SU-DHL-6 (cell line): ENCODE data around the gene FAM3C.
"Not testable (repeated sequence)": the region's sequence is repeated elsewhere in the genome, so short reads cannot be mapped to it uniquely, and the experiment has no call there.

Experiments
- H2AFZ ChIP-seq: fragments of 200-600 bp; sonication (generic); 2 replicates; pipeline ENCODE4 v1.6.1; 2014; ENCODE audit warnings: low read depth, mild to moderate bottlenecking, moderate library complexity, mixed read lengths, antibody characterized with exemption, low read length; ENCODE audit not compliant: severe bottlenecking
- H3F3A ChIP-seq: fragments of 200-600 bp; shearing (Covaris generic); 2 replicates; pipeline ENCODE4 v1.6.0; 2016; ENCODE audit warnings: antibody characterized with exemption, mild to moderate bottlenecking; ENCODE audit not compliant: insufficient read depth
- H3K27ac ChIP-seq: fragments of 200-600 bp; sonication (generic); 2 replicates; pipeline ENCODE4 v1.5.1; 2016; ENCODE audit warnings: low read depth, mild to moderate bottlenecking, low read length, moderate library complexity, mixed read lengths
- H3K27me3 ChIP-seq: fragments of 200-600 bp; sonication (generic), shearing (Covaris generic); 2 replicates; pipeline ENCODE4 v1.6.0; 2014; ENCODE audit warnings: mild to moderate bottlenecking, low read length
- H3K36me3 ChIP-seq: fragments of 200-600 bp; sonication (generic); 2 replicates; pipeline ENCODE4 v1.6.1; 2014; ENCODE audit warnings: mild to moderate bottlenecking, low read length, mixed read lengths
- H3K4me2 ChIP-seq: fragments of 300-600, 200-600 bp; shearing (Covaris generic), sonication (generic); 2 replicates; pipeline ENCODE4 v1.6.0; 2014; ENCODE audit warnings: low read length, low read depth, mild to moderate bottlenecking; ENCODE audit not compliant: poor library complexity, severe bottlenecking
- H3K4me3 ChIP-seq: fragments of 200-600 bp; sonication (generic); 2 replicates; pipeline ENCODE4 v1.5.1; 2014; ENCODE audit warnings: antibody characterized with exemption, low read length, mild to moderate bottlenecking, mixed read lengths; ENCODE audit not compliant: insufficient read depth, poor library complexity, severe bottlenecking
- H3K79me2 ChIP-seq: fragments of 200-600 bp; sonication (generic); 2 replicates; pipeline ENCODE4 v1.6.1; 2014; ENCODE audit warnings: mild to moderate bottlenecking, low read length, moderate library complexity; ENCODE audit not compliant: insufficient read depth
- H3K9ac ChIP-seq: fragments of 200-600 bp; sonication (generic); 2 replicates; pipeline ENCODE4 v1.7.0; 2014; ENCODE audit warnings: mild to moderate bottlenecking, low read length
- H3K9me2 ChIP-seq: fragments of 200-600 bp; sonication (generic); replicated peaks from 2 replicates; pipeline ENCODE4 v1.6.1; 2014; ENCODE audit warnings: low read length; ENCODE audit not compliant: insufficient read depth
- H3K9me3 ChIP-seq: fragments of 200-600 bp; sonication (generic); 2 replicates; pipeline ENCODE4 v1.6.1; 2014; ENCODE audit warnings: low read length, mixed read lengths; ENCODE audit not compliant: insufficient read depth
- H4K20me1 ChIP-seq: fragments of 200-600 bp; sonication (generic); 2 replicates; pipeline ENCODE4 v1.6.1; 2014; ENCODE audit warnings: low read depth, mild to moderate bottlenecking, antibody characterized with exemption, low read length, moderate library complexity, mixed read lengths
- EZH2phosphoT487 ChIP-seq: fragments of 200-600 bp; sonication (generic), shearing (Covaris generic); conservative IDR thresholded peaks from 2 replicates; pipeline ENCODE4 v1.6.1; 2018; ENCODE audit warnings: mild to moderate bottlenecking, antibody characterized with exemption, low read length, moderate library complexity, mixed read lengths
- TF ChIP-seq, protein P1 (sequence below): fragments of 200-600 bp; sonication (generic); IDR thresholded peaks from one replicate; pipeline ENCODE4 v1.5.1; 2017; ENCODE audit warnings: antibody characterized with exemption, mild to moderate bottlenecking, low read length, moderate library complexity; ENCODE audit not compliant: insufficient read depth, poor library complexity, severe bottlenecking

Gene FAM3C

DNA sequence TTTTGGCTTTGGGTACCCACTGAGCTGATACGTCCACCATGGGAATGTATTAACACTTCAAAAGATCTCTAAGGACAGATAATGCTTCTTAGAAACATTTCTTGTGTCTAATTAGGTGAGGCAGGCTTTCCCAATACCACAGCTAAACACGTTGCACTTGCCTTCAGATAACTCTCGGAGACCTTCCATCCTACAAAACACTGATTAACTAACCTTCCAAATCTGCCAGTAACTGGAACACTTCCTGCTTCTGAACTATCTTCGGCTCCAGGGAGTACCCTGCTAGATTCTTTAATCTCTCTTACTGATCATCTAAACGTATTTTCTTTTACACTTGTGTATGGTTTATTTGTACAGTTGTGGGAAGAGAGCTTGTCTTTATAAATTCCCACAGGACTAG lies 68.4 kb downstream of the FAM3C start:
- Histone ChIP-seq H3K9ac (no peak overlapping the region), H3K79me2 (no peaks in the 10 kb centered on the region), H3K4me2 (no peak overlapping the region), H3K9me2 (no peaks in the 10 kb centered on the region), H3K36me3 (no peaks in the 10 kb centered on the region), H3K27me3 (no peaks in the 10 kb centered on the region), H2AFZ (no peak overlapping the region), H3K4me3 (no peak overlapping the region), H4K20me1 (no peaks in the 10 kb centered on the region), H3F3A (no peaks in the 10 kb centered on the region), H3K27ac (no peak overlapping the region), H3K9me3 (no peaks in the 10 kb centered on the region)
- TF ChIP-seq EZH2phosphoT487: no peak
- TF ChIP-seq, protein P1, sequence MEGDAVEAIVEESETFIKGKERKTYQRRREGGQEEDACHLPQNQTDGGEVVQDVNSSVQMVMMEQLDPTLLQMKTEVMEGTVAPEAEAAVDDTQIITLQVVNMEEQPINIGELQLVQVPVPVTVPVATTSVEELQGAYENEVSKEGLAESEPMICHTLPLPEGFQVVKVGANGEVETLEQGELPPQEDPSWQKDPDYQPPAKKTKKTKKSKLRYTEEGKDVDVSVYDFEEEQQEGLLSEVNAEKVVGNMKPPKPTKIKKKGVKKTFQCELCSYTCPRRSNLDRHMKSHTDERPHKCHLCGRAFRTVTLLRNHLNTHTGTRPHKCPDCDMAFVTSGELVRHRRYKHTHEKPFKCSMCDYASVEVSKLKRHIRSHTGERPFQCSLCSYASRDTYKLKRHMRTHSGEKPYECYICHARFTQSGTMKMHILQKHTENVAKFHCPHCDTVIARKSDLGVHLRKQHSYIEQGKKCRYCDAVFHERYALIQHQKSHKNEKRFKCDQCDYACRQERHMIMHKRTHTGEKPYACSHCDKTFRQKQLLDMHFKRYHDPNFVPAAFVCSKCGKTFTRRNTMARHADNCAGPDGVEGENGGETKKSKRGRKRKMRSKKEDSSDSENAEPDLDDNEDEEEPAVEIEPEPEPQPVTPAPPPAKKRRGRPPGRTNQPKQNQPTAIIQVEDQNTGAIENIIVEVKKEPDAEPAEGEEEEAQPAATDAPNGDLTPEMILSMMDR: no peak

DNA sequence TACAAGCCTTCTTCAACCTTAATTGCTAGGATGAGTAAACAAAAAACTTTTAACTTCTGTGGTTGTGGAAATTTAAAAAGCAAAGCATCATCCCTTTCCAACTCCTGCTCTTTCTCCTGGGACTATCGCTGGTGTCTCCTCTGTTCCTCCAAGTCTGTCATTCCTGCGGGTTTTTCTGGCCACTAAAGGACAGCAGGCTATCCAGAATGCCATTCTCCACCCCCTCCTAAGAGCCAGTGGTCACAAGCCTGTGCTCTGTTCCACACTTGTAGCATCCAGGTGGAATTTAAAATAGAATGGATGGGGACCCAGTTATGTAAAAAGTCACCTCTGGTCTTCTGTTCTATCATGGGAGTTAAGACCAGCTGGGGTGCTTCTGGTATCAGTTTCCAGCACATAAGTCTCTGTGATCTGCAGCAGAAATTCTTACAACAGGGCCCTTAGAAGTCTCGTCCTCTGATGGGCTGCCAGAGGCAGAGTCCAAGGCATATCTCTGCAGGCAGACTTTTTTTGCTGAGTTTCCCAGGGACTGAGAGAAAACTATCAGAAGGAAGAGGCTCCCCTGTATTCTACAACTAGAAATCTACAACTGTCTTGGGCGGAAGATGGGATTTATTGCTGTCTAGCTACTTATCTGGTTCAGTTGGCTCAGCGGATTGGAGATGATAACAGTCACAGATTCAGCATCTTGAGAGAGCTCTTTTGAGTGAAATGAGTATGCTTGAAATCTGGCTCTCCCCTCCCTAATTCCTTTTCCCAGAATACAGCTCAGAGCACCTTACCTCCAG lies 72.4 kb downstream of the FAM3C start:
- TF ChIP-seq, protein P1: no peak
- TF ChIP-seq EZH2phosphoT487: no peak
- Histone ChIP-seq H2AFZ (no peak overlapping the region), H3K79me2 (no peaks in the 10 kb centered on the region), H3K9me3 (no peaks in the 10 kb centered on the region), H3K4me2 (no peak overlapping the region), H3F3A (no peaks in the 10 kb centered on the region), H3K9me2 (no peaks in the 10 kb centered on the region), H3K9ac (no peak overlapping the region), H3K27ac (no peak overlapping the region), H4K20me1 (no peaks in the 10 kb centered on the region), H3K36me3 (no peaks in the 10 kb centered on the region), H3K27me3 (no peaks in the 10 kb centered on the region), H3K4me3 (no peak overlapping the region)

DNA sequence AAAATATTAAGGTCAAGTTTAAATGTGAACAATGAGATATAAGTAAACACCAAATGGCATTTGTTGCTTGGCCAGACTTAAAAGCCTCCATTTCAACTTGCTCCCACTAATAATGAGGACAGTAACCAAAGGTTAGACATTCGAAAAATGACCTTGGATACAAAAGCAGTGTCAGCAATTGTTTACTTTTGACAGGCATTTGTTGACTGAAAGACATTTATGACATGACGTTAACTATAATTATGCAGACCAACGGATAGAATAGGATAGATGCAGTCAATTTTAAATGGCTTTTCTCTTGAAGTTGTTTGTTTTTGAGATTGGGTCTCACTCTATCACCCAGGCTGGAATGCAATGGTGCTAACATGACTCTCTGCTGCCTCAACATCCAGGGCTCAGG lies 73.6 kb downstream of the FAM3C start:
- Histone ChIP-seq H3K27ac (no peak overlapping the region), H3K9me3 (no peaks in the 10 kb centered on the region), H3K9ac (no peak overlapping the region), H3K79me2 (no peaks in the 10 kb centered on the region), H2AFZ (no peak overlapping the region), H3K27me3 (no peaks in the 10 kb centered on the region), H3K9me2 (no peaks in the 10 kb centered on the region), H3F3A (no peaks in the 10 kb centered on the region), H3K4me3 (no peak overlapping the region), H4K20me1 (no peaks in the 10 kb centered on the region), H3K36me3 (no peaks in the 10 kb centered on the region), H3K4me2 (no peak overlapping the region)
- TF ChIP-seq, protein P1: no peak
- TF ChIP-seq EZH2phosphoT487: no peak

DNA sequence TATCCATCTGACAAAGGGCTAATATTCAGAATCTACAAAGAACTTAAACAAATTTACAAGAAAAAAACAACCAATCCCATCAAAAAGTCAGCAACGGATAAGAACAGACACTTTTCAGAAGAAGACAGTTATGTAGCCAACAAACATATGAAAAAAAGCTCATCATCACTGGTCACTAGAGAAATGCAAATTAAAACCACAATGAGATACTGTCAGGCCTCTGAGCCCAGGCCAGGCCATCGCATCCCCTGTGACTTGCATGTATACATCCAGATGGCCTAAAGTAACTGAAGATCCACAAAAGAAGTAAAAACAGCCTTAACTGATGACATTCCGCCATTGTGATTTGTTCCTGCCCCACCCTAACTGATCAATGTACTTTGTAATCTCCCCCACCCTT lies 80.9 kb downstream of the FAM3C start:
- not testable (repeated sequence) for H3K9ac ChIP-seq, H4K20me1 ChIP-seq, H3K79me2 ChIP-seq, H3K36me3 ChIP-seq, H3K27ac ChIP-seq, H3K4me2 ChIP-seq, H3K9me2 ChIP-seq, H3K9me3 ChIP-seq, H3K4me3 ChIP-seq, H3K27me3 ChIP-seq, H2AFZ ChIP-seq, H3F3A ChIP-seq
